H1 (cell line): ENCODE measurements around the gene UBE3C. TPM values are rescaled to one million over a fixed set of nuclear protein-coding genes. Genes with fewer than 3 reads are reported as not detected.

Source experiments
- CTCF ChIA-PET: fragments of 300-600 bp; sonication (Branson Sonifier 250); formaldehyde crosslinking; loops from one replicate; lab custom pipeline; 2021; ENCODE audit not compliant: partially characterized antibody; lab: Charles Lee
- POLR2A ChIA-PET: fragments of 300-600 bp; sonication (Branson Sonifier 250); formaldehyde crosslinking; loops from one replicate; lab custom pipeline; 2021; ENCODE audit warnings: inconsistent platforms; ENCODE audit not compliant: partially characterized antibody; lab: Charles Lee
- DNase-seq, 2 experiments: peaks; one replicate each; pipeline versions ENCODE4 v3.0.0 to v3.0.0-alpha.2; 2010 to 2022; ENCODE audit warnings: low spot score in 2 of 2, low read depth in 1 of 2, mixed read lengths in 1 of 2
- FAIRE-seq: peaks from 2 replicates; lab custom pipeline; 2011; peaks lifted over from hg19 to GRCh38; lab: Jason Lieb, UNC
- H2AFZ ChIP-seq: 2 replicates; pipeline ENCODE4 v1.8.1; 2012; ENCODE audit warnings: low read length, inconsistent platforms
- H2AK5ac ChIP-seq: 2 replicates; pipeline ENCODE4 v1.6.1; 2013; ENCODE audit warnings: low read depth, low read length
- H2BK120ac ChIP-seq: replicated peaks from 2 replicates; pipeline ENCODE3; 2013; ENCODE audit warnings: low read depth, low read length, inconsistent platforms
- H2BK12ac ChIP-seq: 2 replicates; pipeline ENCODE4 v1.6.1; 2013; ENCODE audit warnings: low read depth, low read length
- H2BK15ac ChIP-seq: 2 replicates; pipeline ENCODE4 v1.6.1; 2013; ENCODE audit warnings: low read length
- H2BK20ac ChIP-seq: 2 replicates; pipeline ENCODE4 v1.6.1; 2013; ENCODE audit warnings: low read length
- H2BK5ac ChIP-seq: 2 replicates; pipeline ENCODE4 v1.6.1; 2013; ENCODE audit warnings: low read depth, low read length
- H3K14ac ChIP-seq: 2 replicates; pipeline ENCODE4 v1.6.1; 2013; ENCODE audit warnings: inconsistent platforms; ENCODE audit not compliant: insufficient read length
- H3K18ac ChIP-seq: 2 replicates; pipeline ENCODE4 v1.6.1; 2013; ENCODE audit warnings: low read length; ENCODE audit errors: extremely low read depth
- H3K23ac ChIP-seq: 2 replicates; pipeline ENCODE4 v1.6.1; 2013; ENCODE audit warnings: inconsistent platforms; ENCODE audit not compliant: insufficient read length
- H3K23me2 ChIP-seq: 2 replicates; pipeline ENCODE4 v1.6.1; 2013; ENCODE audit warnings: low read depth, low read length
- H3K27ac ChIP-seq: 2 replicates; pipeline ENCODE4 v1.6.1; 2011; ENCODE audit warnings: low read depth, low read length, inconsistent platforms
- H3K27me3 ChIP-seq, 4 experiments: replicated peaks in 1 of 4; 1 replicate in 1 of 4; 2 replicates in 3 of 4; pipeline versions ENCODE4 v1.6.1 to v1.8.1; 2011 to 2013; ENCODE audit warnings: low read length in 3 of 4, mild to moderate bottlenecking in 3 of 4, inconsistent platforms in 2 of 4, mixed read lengths in 2 of 4, moderate library complexity in 1 of 4; ENCODE audit not compliant: control insufficient read depth in 3 of 4, insufficient read depth in 3 of 4; ENCODE audit errors: extremely low read depth in 1 of 4
- H3K36me3 ChIP-seq, 4 experiments: 2 replicates each; pipeline versions ENCODE4 v1.6.1 to v1.8.1; 2011 to 2013; ENCODE audit warnings: mild to moderate bottlenecking in 4 of 4, low read length in 3 of 4, moderate library complexity in 2 of 4, control low read depth in 1 of 4, inconsistent platforms in 1 of 4; ENCODE audit not compliant: insufficient read depth in 4 of 4, control insufficient read depth in 2 of 4
- H3K4ac ChIP-seq: replicated peaks from 2 replicates; pipeline ENCODE3; 2013; ENCODE audit warnings: low read length, low read depth, mixed read lengths, inconsistent platforms; ENCODE audit not compliant: insufficient read length
- H3K4me1 ChIP-seq, 4 experiments: replicated peaks in 1 of 4; 1 replicate in 1 of 4; 2 replicates in 3 of 4; pipeline versions ENCODE4 v1.6.1 to v1.8.1; 2011 to 2013; ENCODE audit warnings: low read length in 3 of 4, inconsistent platforms in 2 of 4, mixed read lengths in 1 of 4; ENCODE audit not compliant: insufficient read depth in 4 of 4, control insufficient read depth in 3 of 4
- H3K4me2 ChIP-seq, 2 experiments: 2 replicates each; pipeline versions ENCODE4 v1.6.1 to v1.8.1; 2011 to 2013; ENCODE audit warnings: low read depth in 2 of 2, low read length in 2 of 2, control low read depth in 1 of 2, inconsistent platforms in 1 of 2, mild to moderate bottlenecking in 1 of 2; ENCODE audit not compliant: insufficient read depth in 1 of 2
- H3K4me3 ChIP-seq, 4 experiments: fragments of 200-600, 300-600 bp in 1 of 4; sonication (generic), shearing (Covaris generic), sonication (Bioruptor Twin) in 1 of 4; 2 replicates each; pipeline versions ENCODE4 v1.5.1 to v1.8.1; 2011 to 2016; ENCODE audit warnings: low read length in 4 of 4, low read depth in 3 of 4, control low read depth in 2 of 4, inconsistent platforms in 2 of 4, mild to moderate bottlenecking in 2 of 4, mixed read lengths in 1 of 4, moderate library complexity in 1 of 4; ENCODE audit not compliant: insufficient read depth in 2 of 4; ENCODE audit errors: extremely low read depth in 1 of 4
- H3K56ac ChIP-seq: replicated peaks from 2 replicates; pipeline ENCODE3; 2013; ENCODE audit warnings: low read depth, mild to moderate bottlenecking, mixed read lengths, low read length, inconsistent platforms; ENCODE audit not compliant: insufficient read length
- H3K79me1 ChIP-seq: 2 replicates; pipeline ENCODE4 v1.6.1; 2013; ENCODE audit warnings: low read depth, low read length, control low read depth
- H3K79me2 ChIP-seq, 2 experiments: 2 replicates each; pipeline versions ENCODE4 v1.6.1 to v1.8.1; 2012 to 2013; ENCODE audit warnings: low read length in 2 of 2, mild to moderate bottlenecking in 2 of 2, inconsistent platforms in 1 of 2; ENCODE audit not compliant: insufficient read depth in 2 of 2, control insufficient read depth in 1 of 2
- H3K9ac ChIP-seq, 4 experiments: replicated peaks in 1 of 4; 1 replicate in 1 of 4; 2 replicates in 3 of 4; pipeline versions ENCODE4 v1.6.1 to v1.8.1; 2011 to 2013; ENCODE audit warnings: low read depth in 3 of 4, low read length in 3 of 4, control low read depth in 2 of 4, mild to moderate bottlenecking in 2 of 4, moderate library complexity in 2 of 4, inconsistent platforms in 1 of 4; ENCODE audit errors: extremely low read depth in 1 of 4
- H3K9me3 ChIP-seq, 2 experiments: 2 replicates each; pipeline versions ENCODE4 v1.6.1 to v1.8.1; 2012 to 2013; ENCODE audit warnings: mild to moderate bottlenecking in 2 of 2, moderate library complexity in 2 of 2, control low read depth in 1 of 2, inconsistent platforms in 1 of 2, low read depth in 1 of 2, low read length in 1 of 2, mixed read lengths in 1 of 2; ENCODE audit not compliant: insufficient read depth in 2 of 2
- H4K20me1 ChIP-seq, 2 experiments: replicated peaks in 1 of 2; 2 replicates each; pipeline versions ENCODE3 to v1.8.1; 2011 to 2013; ENCODE audit warnings: inconsistent platforms in 2 of 2, low read length in 2 of 2, mild to moderate bottlenecking in 1 of 2; ENCODE audit not compliant: insufficient read depth in 2 of 2, control insufficient read depth in 1 of 2
- H4K5ac ChIP-seq: 2 replicates; pipeline ENCODE4 v1.6.1; 2013; ENCODE audit warnings: low read length, low read depth, mixed read lengths, inconsistent platforms; ENCODE audit not compliant: insufficient read length
- H4K8ac ChIP-seq: 2 replicates; pipeline ENCODE4 v1.8.0; 2013; ENCODE audit warnings: mild to moderate bottlenecking, moderate library complexity, low read length, inconsistent platforms; ENCODE audit not compliant: insufficient read depth; ENCODE audit errors: extremely low read depth
- H4K91ac ChIP-seq: replicated peaks from 2 replicates; pipeline ENCODE3; 2013; ENCODE audit warnings: low read length, mixed read lengths, inconsistent platforms; ENCODE audit not compliant: insufficient read length
- CEBPB ChIP-seq: IDR thresholded peaks from 2 replicates; pipeline ENCODE4 v1.6.1; 2012; ENCODE audit warnings: low read depth, low read length
- CTBP2 ChIP-seq: IDR thresholded peaks from 2 replicates; pipeline ENCODE4 v1.7.0; 2011; ENCODE audit warnings: borderline replicate concordance, mild to moderate bottlenecking, moderate library complexity, mixed read lengths, low read length; ENCODE audit not compliant: insufficient read depth, insufficient read length
- EGR1 ChIP-seq: IDR thresholded peaks from 2 replicates; pipeline ENCODE4 v1.6.1; 2011; ENCODE audit warnings: low read depth, low read length, borderline replicate concordance
- GTF2F1 ChIP-seq: IDR thresholded peaks from 2 replicates; pipeline ENCODE4 v1.6.1; 2012; ENCODE audit warnings: low read depth, low read length, improper control_type of control experiment, borderline replicate concordance
- JUN ChIP-seq: IDR thresholded peaks from 2 replicates; pipeline ENCODE4 v1.6.1; 2011; ENCODE audit warnings: low read depth, mild to moderate bottlenecking, improper control_type of control experiment, low read length
- KDM4A ChIP-seq: IDR thresholded peaks from one replicate; pipeline ENCODE4 v1.7.1; 2012; ENCODE audit warnings: low read depth, mild to moderate bottlenecking, moderate library complexity, low read length, inconsistent platforms; ENCODE audit not compliant: severe bottlenecking
- KDM5A ChIP-seq: fragments of 200-600 bp; IDR thresholded peaks from 2 replicates; pipeline ENCODE4 v1.7.1; 2012; ENCODE audit warnings: mild to moderate bottlenecking, low read length, inconsistent platforms, mixed read lengths
- MAX ChIP-seq: IDR thresholded peaks from 2 replicates; pipeline ENCODE4 v1.6.1; 2012; ENCODE audit warnings: inconsistent platforms
- POLR2A ChIP-seq, 2 experiments: IDR thresholded peaks; 1 replicate in 1 of 2; 2 replicates in 1 of 2; pipeline ENCODE4 v1.6.1; 2011; ENCODE audit warnings: low read depth in 2 of 2, low read length in 2 of 2, mild to moderate bottlenecking in 2 of 2; ENCODE audit errors: control extremely low read depth in 1 of 2
- POLR2AphosphoS5 ChIP-seq: IDR thresholded peaks from 2 replicates; pipeline ENCODE4 v1.6.1; 2011; ENCODE audit warnings: low read depth, low read length
- RBBP5 ChIP-seq: IDR thresholded peaks from 2 replicates; pipeline ENCODE4 v1.7.1; 2012; ENCODE audit warnings: low read depth, mild to moderate bottlenecking, inconsistent platforms, low read length, moderate library complexity, borderline replicate concordance
- SAP30 ChIP-seq: fragments of 300-600 bp; sonication (generic); IDR thresholded peaks from 2 replicates; pipeline ENCODE4 v1.7.1; 2012; ENCODE audit warnings: low read length, moderate library complexity, mild to moderate bottlenecking, inconsistent platforms; ENCODE audit not compliant: insufficient read depth, insufficient replicate concordance
- SP1 ChIP-seq: IDR thresholded peaks from 2 replicates; pipeline ENCODE4 v1.6.1; 2011; ENCODE audit warnings: low read depth, low read length
- SRF ChIP-seq: IDR thresholded peaks from 2 replicates; pipeline ENCODE4 v1.6.1; 2011; ENCODE audit warnings: mild to moderate bottlenecking, low read depth, low read length, moderate library complexity
- YY1 ChIP-seq: IDR thresholded peaks from 2 replicates; pipeline ENCODE4 v1.6.1; 2011; ENCODE audit warnings: low read depth, mild to moderate bottlenecking, low read length
- WGBS, 2 experiments: shearing (Covaris generic) in 1 of 2; methylation state at CpG; one replicate each; pipeline versions ENCODE4 v1.1.6 to v1.1.7; 2013 to 2015; ENCODE audit warnings: low lambda C conversion rate in 2 of 2, mixed read lengths in 2 of 2, inconsistent platforms in 1 of 2, low coverage in 1 of 2, missing lambda C conversion rate in 1 of 2; ENCODE audit not compliant: insufficient replicate concordance in 2 of 2, insufficient coverage in 1 of 2, insufficient read length in 1 of 2; ENCODE audit errors: extremely low coverage in 1 of 2, missing lambda C conversion rate in 1 of 2; 5-methylcytosine and 5-hydroxymethylcytosine counted together
- polyA plus RNA-seq, 7 experiments: library from polyadenylated mRNA; depleted of rRNA in 3 of 7; stranded (reverse) in 5 of 7; unstranded in 2 of 7; fragments of >200 nt in 5 of 7; fragments of 200-250 nt in 2 of 7; gene quantifications; 1 replicate in 5 of 7; 2 replicates in 1 of 7; 4 replicates in 1 of 7; pipeline versions ENCODE4 v1.2.1 to v1.2.3, GENCODE V29; 2011 to 2013; ENCODE audit warnings: missing spikeins in 2 of 7, mixed read lengths in 2 of 7
- total RNA-seq: library from RNA; stranded (reverse); fragmentation: NEBNext Ultra II Directional; extraction: Animal tissue kit (Norgen Biotek cat#: 25700); gene quantifications from 2 replicates; pipeline ENCODE4 v1.2.1, GENCODE V29; 2021

The UBE3C gene
- total and polyA plus RNA-seq, 2 of the 8 experiments (the other 6 are each of a cell fraction or from before 2014, with no cell fraction given) = 32.0 to 54.1 TPM

- no peak overlapping the region for H3K14ac ChIP-seq
- H3K27ac ChIP-seq = no peak overlapping the region
- no peak overlapping the region for H2BK12ac ChIP-seq
- CTCF ChIA-PET = interaction anchor here (0.7 to 2.5 kb wide), 7 partner anchors 14 to 187 kb away, joined by 3 to 10 read pairs (median 4); no protein-coding TSS in a partner anchor
- FAIRE-seq = no peak
- no peak overlapping the region for H2BK120ac ChIP-seq
- H4K5ac ChIP-seq = no peak overlapping the region
- H3K4ac ChIP-seq = no peak overlapping the region
- H3K27me3 ChIP-seq = no peaks in the 10 kb centered on the region
- H4K91ac ChIP-seq = no peak overlapping the region
- no peak overlapping the region for H2AFZ ChIP-seq
- H3K23me2 ChIP-seq = no peaks in the 10 kb centered on the region
- no peak overlapping the region for H3K4me3 ChIP-seq
- no peak overlapping the region for H4K8ac ChIP-seq
- no peak overlapping the region for H3K9ac ChIP-seq
- H3K18ac ChIP-seq = no peak overlapping the region
- no peaks in the 10 kb centered on the region for H3K79me1 ChIP-seq
- H3K36me3 ChIP-seq = peaks cover 0 to 47% (median 15%) of the 10 kb centered on the region in 4 experiments; a peak in 6 of 8 replicates
- WGBS, 2 experiments = 87% methylated on average over 5 of the region's 5 CpGs; no CpG with 5 or more reads in 1 of the 2 experiments
- no peak overlapping the region for H3K4me2 ChIP-seq
- no peak overlapping the region for H3K23ac ChIP-seq
- H2BK20ac ChIP-seq = no peak overlapping the region
- no peaks in the 10 kb centered on the region for H3K79me2 ChIP-seq
- DNase-seq = no peak
- H2BK5ac ChIP-seq = no peak overlapping the region
- no peaks in the 10 kb centered on the region for H3K9me3 ChIP-seq
- H2AK5ac ChIP-seq = no peak overlapping the region
- POLR2A ChIA-PET = interaction anchor here (1.3 kb wide), 1 partner anchor 62 kb away, joined by 3 read pairs; no protein-coding TSS in a partner anchor
- H3K56ac ChIP-seq = no peak overlapping the region
- no peaks in the 10 kb centered on the region for H3K4me1 ChIP-seq
- no peak overlapping the region for H2BK15ac ChIP-seq
- peaks cover 0 to 2% of the 10 kb centered on the region in 2 experiments for H4K20me1 ChIP-seq
- TF ChIP-seq EGR1 = no peak
- no peak for TF ChIP-seq POLR2AphosphoS5
- no peak for TF ChIP-seq RBBP5
- no peak for TF ChIP-seq SAP30
- TF ChIP-seq GTF2F1 = no peak
- no peak for TF ChIP-seq SRF
- TF ChIP-seq MAX = no peak
- no peak for TF ChIP-seq YY1
- TF ChIP-seq POLR2A (IDR thresholded peaks at IDR 0.05; ENCODE audit: control extremely low read depth in 1 of 2, low read depth in 2 of 2, low read length in 2 of 2) = no peak
- TF ChIP-seq JUN = no peak
- TF ChIP-seq CTBP2 = no peak
- no peak for TF ChIP-seq CEBPB
- TF ChIP-seq KDM4A = no peak
- no peak for TF ChIP-seq SP1
- no peak for TF ChIP-seq KDM5A
These were observed 72.0 kb downstream of the UBE3C start for GRCh38 chr7:157210682-157211081.
